GDM1 (cell line): ENCODE results near the gene MCRIP2.

Experiments used
- DNase-seq: peaks from one replicate; lab custom pipeline; 2025; lab: John Stamatoyannopoulos, UW

Gene MCRIP2

DNA sequence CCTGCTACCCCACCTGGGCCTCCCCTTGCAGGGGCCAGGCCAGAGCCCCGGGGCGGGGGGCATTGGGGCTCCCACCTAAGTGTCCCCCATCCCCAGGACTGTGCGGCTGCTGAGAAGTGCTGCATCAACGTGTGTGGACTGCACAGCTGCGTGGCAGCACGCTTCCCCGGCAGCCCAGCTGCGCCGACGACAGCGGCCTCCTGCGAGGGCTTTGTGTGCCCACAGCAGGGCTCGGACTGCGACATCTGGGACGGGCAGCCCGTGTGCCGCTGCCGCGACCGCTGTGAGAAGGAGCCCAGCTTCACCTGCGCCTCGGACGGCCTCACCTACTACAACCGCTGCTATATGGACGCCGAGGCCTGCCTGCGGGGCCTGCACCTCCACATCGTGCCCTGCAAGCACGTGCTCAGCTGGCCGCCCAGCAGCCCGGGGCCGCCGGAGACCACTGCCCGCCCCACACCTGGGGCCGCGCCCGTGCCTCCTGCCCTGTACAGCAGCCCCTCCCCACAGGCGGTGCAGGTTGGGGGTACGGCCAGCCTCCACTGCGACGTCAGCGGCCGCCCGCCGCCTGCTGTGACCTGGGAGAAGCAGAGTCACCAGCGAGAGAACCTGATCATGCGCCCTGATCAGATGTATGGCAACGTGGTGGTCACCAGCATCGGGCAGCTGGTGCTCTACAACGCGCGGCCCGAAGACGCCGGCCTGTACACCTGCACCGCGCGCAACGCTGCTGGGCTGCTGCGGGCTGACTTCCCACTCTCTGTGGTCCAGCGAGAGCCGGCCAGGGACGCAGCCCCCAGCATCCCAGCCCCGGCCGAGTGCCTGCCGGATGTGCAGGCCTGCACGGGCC, 8.9 kb upstream of the MCRIP2 start:
- DNase-seq = no peak

DNA sequence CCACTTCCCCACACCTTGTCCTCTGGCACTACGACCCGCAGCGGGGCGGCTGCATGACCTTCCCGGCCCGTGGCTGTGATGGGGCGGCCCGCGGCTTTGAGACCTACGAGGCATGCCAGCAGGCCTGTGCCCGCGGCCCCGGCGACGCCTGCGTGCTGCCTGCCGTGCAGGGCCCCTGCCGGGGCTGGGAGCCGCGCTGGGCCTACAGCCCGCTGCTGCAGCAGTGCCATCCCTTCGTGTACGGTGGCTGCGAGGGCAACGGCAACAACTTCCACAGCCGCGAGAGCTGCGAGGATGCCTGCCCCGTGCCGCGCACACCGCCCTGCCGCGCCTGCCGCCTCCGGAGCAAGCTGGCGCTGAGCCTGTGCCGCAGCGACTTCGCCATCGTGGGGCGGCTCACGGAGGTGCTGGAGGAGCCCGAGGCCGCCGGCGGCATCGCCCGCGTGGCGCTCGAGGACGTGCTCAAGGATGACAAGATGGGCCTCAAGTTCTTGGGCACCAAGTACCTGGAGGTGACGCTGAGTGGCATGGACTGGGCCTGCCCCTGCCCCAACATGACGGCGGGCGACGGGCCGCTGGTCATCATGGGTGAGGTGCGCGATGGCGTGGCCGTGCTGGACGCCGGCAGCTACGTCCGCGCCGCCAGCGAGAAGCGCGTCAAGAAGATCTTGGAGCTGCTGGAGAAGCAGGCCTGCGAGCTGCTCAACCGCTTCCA, 8.1 kb upstream of the MCRIP2 start:
- DNase-seq = no peak

DNA sequence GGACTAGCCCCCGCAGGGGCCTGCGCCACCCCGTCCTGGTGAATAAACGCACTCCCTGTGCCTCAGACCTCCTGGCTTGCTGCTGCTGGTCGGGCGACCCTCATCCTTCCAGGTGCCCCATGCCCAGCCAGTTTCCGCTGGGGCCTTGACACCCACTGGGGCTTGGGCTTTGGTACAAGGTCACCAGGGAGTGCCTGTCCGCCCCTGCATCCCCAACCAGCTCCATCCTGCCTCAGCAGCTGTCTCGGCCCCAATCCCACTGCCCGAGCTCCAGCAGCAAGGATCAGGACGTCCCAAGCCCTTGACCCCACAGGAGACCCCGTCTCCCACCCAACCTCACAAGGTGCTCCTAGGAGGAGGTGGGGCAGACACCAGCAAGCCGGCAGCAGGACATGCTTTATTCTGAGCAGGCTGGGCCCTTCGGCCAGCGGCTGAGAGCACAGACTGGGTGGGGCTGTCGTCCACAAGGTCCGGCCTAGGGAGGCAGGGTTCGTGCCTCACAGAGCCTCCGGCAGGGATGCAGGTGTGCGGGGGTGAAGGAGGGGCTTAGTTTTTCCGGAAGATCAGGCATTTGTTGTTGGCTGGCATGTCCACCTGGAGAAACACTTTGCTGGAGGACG, 7.5 kb upstream of the MCRIP2 start:
- no peak for DNase-seq

DNA sequence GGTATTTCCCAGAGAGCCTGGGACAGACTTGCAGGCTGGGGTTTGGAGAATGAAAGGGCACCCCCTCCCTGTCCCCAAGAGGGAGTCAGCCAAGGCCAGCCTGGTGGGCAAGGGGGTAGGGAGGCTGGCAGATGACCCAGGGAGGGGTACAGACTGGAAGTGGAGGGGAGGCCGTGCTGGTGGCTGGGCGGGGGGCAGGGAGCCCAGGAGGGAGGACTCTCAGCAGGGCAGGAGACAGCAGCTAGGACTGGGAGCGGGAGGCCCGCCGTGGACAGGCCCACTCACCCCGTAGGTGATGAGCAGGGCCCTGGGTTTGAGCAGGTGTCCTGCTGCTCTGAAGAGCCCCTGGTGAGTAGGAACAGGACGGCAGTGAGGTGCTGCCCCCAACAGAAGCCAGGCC, 6.6 kb upstream of the MCRIP2 start:
- no peak for DNase-seq

DNA sequence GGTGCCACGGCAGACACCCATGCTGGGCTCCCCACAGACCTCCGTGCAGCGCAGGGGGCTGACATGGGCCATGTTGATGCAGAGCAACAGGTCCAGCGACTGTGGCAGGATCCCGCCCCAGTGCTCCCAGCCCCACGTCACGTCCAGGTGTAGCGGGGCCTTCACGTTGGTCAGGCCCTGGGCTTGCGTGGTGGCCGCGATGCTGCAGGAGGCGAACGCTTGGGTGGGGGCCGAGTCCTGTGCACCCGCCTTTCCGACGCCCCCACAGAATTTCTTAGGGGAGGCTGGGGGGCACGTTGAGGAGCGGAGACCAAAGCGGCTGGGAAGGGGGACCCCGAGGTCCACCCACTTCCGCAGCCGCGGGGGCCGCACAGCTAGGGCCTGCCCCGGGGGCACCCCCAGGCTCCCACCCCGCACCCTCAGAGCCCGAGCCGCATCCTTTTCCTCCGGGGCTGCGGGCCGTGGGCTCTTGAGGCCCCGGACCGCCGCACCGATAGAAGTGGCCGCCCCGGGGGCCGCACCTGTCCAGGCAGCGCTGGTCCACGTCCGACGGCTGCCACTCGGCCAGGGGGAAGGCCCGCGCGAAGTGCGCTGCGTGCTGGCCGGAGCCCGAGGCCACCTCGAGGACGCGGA, 5.9 kb upstream of the MCRIP2 start:
- no peak for DNase-seq

DNA sequence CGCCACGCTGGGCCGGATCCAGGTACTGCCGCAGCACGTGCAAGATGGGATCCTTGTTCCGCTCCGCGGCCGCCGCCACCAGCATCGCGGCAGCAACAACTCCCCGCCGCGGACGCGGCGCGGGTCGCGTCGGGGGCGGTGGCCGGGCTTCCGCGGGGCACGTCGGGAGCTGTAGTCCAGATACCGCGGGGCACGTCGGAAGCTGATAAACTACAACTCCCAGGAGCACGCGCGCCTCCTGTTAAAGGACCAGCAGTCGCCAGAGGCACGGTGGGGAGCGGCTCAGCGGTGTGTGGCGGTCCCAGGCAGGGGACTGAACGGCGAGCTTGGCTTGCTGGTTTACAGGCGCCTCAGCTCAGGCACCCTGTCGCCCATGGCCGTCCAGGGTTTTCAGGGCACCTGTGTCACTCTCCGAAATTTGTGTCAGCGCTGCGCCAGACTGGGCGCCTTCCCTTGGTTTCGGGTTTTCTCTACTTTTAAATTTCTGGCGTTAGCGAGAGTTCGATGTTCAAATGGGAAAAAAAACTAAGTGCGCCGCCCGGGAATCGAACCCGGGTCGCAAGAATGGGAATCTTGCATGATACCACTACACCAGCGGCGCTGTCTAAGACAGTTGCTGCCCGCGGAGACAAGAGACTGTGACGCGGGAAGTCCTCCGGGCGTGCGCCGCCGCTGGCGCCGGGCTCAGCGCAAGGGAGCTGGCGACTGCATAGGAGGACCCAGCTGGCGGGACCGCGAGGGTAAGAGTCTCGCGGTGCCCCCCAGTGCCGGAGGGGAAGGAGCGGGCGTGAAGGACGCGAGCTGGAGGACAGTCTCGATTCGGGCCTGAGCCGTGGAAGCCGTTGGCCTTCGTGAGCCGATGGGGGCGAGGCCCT, 5.2 kb upstream of the MCRIP2 start, which contains the start of gene METTL26:
METTL26 (minus strand) TSS at position 100 of the 875 bp plus-strand sequence; CDS start at position 85, 15 bp downstream.
- DNase-seq = peak; percentile 91

DNA sequence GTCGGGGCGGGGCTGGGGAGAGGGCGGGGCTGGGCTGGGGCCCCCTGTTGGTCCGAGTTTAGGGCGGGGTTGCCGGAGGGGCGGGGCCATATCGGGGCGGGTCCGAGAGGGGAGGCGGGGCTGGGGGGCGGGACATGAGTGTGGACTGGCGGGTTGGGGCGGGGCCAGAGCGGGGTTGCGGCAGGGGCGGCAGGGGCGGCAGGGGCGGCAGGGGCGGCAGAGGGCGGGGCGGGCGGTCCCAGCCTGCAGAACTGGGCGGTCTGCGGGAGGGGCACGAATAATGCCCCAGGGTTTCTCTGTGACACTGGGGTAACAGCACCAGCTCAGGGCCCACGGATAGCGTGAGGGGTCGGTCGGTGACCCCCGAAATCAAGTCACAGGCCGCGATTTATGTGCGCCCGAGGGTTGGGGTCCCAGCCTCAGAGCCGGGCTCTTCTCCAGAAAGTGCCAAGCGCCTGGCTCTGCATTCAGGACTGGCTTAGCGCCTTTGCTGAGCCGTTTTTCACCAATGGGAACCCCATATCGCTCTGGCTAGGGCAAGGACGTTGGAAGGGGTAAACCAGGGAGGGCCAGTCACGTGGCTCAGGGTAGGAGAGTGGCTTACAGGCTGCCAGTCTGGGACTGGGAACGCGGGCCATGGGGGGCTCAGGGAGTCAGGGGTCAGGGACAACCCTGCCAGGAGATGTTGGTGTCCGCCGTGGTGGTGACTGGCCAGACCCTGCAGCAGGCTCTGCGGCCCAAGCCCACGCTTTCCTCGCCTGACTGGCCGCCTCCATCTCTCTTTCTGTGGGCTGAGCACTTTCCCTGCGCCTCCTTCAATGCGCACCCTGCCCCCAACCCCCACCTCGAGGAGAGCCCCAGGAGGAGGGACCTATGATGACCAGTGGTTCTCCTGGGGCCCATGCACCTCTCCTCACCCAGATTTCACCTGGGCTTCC, 4.3 kb upstream of the MCRIP2 start:
- DNase-seq = peak; percentile 86

DNA sequence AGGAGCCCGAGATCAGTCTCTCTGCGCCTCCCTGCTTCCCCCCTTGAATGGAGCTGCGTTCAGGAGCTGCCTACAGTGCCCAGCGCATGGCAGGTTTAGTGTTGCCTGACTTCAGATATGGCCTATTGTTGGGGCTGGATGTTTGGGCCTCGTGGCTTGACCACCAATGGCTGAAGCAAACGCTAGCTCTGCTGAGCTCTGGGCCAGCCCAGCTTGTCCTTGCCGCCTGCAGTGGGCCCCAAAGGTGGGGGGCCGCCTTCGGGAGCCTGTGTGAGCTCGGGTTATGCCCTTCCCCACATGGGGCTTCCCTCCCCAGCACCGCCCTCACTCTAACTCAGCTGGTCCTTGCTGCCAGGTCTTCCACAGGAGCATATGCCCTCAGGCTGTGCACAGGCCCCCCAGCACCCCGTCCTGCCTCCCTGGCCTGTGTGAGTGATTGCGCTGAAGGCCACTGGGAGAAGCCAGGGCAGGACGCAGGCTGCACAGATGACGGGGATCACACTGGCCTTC, 3.5 kb upstream of the MCRIP2 start:
- DNase-seq = no peak

DNA sequence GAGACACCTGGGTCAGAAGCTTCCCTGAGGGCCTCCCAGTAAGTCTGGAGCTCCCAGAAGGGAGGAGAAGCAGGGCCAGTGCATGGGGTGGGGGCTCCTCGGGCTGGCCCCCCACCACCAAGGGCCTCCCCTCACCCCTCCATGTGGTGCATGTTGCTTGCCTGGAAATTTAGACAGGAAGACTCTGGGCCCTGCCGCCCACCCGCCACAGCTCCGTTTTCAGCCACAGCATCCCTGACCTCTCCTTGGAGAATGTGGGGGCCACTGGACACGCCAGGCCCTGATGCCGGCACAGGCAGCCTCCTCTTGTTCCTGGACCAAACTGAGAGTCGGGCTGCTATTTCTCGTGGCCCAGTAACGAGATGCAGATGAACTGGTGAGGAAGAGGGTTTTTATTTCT, 2.8 kb upstream of the MCRIP2 start:
- DNase-seq = no peak

DNA sequence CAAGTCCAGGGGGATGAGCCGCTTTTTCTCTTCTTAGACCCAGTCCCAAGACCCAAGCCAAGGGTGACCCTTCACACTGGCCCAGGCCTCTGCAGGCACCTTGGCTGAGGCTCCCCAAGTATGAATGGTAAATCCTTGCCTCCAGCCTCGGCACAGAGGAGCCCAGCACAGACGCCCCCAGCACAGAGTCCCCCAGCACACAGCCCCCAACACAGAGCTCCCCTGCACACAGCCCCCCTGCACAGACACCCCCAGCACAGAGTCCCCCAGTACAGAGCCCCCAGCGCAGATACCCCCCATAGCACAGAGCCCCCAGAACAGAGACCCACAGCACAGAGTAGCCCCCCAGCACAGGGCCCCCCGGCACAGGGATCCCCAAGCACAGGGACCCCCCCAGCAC, 1.0 kb upstream of the MCRIP2 start:
- DNase-seq = no peak

DNA sequence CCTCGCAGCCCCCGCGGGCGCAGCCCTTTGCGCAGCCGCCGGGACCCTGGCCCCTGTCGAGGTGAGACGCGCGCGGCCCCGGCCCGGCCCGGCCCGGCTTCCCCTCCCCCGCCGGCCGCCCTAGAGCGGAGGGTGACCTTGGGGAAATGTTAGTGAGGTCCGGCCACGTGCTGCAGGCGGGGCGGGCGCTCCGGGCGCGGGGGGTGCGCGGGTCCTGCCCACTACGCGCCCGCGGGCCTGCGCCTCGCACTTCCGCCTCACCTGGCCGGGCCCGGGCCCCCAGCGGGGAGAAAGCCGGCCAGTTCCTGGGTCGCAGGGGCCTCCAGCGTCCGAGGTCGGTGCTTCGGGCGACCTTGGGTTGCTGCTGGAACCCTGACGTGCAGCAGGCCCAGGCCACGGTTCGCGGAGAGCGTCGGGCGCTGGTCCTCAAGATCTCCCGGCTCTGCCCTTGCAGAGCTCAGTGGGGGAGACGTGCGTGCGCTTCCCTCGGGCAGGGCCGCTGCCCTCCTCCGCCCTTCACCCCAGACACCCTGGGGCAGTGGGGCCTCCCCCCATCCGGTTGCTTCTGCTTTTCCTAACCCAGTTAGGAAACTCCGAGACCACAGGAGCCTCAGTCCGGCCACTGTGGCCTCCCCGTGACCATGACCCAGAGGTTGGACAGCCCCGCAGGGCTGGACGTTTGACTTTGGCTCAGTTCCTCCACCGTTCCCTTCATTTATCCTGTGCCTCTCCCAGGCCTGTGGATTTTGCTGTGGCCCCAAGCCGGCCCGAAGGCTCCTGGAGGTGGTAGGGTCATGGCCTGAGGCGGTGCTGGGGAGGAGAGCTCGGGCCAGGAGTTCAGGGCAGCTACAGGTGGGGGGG, 791 bp downstream of the MCRIP2 start:
- DNase-seq = peak; percentile 8

DNA sequence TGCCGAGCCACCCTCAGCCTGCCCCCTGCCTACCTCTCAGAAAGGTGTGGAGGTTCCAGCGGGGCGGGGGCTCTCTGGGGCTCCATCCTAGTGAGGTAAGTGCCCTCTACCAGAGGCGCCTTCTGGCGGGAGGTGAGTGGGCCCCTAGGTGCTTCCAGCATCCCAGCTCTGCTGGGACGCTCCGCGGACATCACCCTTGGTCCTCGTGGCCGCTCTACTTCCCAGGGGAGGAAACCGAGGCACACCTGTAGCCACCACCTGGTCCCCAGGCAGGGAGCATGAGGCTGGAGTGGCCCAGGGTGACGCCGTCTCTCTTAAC, 1.4 kb downstream of the MCRIP2 start:
- no peak for DNase-seq

DNA sequence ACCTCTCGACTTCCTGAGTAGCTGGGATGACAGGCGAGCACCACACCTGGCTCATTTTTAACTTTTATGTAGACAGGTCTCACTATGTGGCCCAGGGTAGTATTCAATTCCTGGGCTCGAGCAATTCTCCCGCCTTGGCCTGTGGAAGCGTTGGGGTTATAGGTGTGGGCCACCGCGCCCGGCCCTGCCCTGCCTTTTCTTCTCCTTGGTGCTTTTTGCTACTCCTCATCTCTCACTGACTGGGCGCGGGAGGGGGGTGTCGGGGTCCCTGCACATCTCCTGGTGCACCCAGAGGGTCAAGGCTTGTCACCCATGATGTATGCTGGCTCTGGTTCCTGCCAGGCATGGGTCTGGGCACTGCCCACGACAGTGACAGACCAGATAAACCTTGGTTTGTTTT, 2.9 kb downstream of the MCRIP2 start:
- DNase-seq = no peak

DNA sequence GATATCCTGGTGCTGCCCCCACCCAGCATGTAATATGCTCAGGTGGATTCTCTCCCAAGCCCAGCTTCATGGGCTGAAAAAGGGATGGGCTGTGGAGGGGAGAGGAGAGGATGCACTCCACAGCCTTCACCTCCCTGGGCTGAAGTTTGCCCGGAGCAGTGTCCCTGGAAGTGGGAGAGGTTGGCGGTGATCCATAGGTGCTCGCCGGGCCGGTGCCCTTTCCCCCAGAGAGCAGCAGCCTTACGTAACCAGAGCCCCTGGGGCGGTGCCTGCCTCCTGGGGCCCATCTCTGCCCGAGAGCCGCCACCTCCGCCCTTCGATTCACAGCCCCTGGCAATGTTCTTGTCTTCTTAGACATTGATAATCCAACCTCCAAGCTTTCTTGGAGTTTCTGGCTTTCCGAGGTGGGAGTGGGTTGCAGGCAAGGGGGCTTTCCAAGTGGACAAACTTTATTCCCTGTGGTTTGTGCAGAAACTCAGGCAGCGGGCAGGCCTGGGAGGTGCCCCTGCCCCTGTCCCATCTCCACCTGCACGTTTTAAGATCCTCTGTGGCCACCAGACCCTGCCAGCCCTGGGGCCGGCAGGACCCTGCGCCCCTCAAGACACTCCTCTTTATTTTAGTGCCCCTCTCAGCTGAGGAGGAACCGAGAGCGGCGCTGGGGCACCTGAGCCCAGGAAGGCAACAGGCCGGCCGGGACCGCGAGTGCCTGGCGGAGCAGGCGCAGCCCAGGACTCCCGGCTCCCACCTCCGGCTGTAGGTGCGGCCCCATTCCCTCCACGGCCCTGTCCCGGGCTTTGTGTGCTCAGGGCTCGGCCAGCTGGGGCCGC, 4.4 kb downstream of the MCRIP2 start:
- no peak for DNase-seq

DNA sequence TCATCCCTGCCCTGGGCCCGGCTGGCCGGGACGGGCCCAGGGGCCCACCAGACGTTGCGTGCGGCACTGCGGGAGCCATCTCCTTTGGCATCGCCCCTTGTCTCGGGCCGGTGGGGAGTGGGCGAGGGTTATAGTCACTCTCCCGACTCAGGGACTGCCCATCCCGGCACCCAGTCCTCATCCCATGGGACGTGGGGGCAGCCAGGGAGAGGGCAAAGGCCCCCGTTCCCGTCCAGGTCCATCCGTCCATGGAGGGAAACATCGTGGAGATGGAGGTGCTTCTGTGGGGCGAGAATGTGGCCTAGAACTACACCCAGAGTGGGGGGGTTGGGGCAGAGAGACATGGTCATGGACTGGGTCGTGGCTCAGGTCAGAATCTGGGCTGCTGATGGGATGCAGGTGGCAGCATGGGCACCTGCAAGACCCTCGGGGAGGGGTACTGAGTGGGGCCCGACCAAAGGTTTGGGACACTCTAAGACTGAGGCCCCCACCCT, 5.1 kb downstream of the MCRIP2 start:
- no peak for DNase-seq

DNA sequence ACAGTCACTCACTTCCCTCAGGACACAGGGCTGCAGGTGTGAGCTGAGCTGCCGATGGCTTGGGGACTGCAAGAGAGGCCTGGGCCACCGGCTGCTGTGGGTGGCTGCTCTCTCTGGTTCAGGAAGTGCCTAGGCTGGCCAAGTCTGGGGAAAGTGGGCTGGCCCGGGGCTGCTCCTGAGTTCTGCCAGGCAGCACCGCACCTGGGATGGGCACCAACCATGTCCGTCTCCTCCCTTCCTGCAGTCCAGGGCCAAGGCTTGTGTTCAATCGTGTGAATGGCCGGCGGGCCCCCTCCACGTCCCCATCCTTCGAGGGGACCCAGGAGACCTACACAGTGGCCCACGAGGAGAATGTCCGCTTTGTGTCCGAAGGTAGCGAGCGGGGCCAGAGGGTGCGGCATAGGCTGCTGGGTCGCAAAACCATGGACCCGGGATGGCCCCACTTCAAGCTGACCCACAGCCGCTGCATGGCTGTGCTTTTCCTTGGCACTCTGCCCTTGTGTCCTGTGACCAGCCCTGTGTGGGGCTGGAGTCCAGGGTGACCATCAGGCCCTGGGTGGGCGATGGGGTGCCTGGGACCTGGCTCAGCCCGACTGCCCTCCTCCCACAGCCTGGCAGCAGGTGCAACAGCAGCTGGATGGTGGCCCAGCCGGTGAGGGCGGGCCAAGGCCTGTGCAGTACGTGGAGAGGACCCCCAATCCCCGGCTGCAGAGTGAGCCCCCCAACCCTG, 5.7 kb downstream of the MCRIP2 start:
- no peak for DNase-seq

DNA sequence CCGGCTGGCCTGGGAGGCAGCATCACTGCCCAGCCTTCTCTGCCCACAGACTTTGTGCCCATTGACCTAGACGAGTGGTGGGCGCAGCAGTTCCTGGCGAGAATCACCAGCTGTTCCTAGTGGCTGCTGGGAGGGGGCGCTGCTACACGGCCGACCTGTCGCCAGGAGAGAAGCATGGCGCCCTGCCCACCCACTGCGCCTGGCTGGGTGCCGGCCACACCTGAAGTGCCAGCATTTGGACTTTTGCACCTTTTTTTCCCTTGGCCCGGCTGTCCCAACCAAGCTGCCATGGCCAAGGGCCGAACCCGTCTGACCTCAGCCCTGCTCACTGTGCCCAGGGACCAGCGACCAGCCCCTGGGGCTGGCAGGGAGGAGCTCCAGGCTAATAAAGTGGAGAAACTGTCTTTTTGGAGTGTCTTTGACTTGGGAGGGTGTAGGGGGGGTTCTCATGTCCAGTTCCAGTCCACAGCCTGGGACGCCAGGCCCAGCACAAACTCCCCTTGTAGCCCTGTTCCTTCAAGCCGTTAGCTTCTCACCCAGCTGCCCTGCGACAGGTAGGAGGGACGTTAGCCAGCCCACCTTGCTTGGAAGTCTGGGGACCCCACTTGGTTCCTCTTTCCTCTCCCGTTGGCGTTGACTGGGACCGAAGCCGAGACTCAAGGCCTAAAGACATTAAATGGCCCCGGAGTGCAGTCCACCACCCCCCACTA, 6.6 kb downstream of the MCRIP2 start:
- peak; percentile 19 for DNase-seq
